Heart left ventricle (tissue), 13 donors: ENCODE results near the gene CHST1.

Experiments used
- CTCF ChIP-seq, 12 donors: fragments of 200-600 bp; sonication (generic) in 4 of 12; IDR thresholded peaks; one replicate each; pipeline versions ENCODE4 v1.5.0 to v1.8.0; 2018 to 2022; ENCODE audit warnings: antibody characterized with exemption in 12 of 12, mild to moderate bottlenecking in 5 of 12
- POLR2A ChIP-seq, 2 donors: fragments of 450-650 bp; IDR thresholded peaks; one replicate each; pipeline ENCODE4 v1.6.1; 2017; ENCODE audit warnings: antibody characterized with exemption in 2 of 2, mild to moderate bottlenecking in 2 of 2, moderate library complexity in 2 of 2
- donor health status: ischemic (EF 13 %, LVEDD 7.1; RV severe dilation, severe dysfunction).
- donor health status: DM: no; HTN: yes; CAD: no.
- donor health status: DM: no; HTN: no; CAD: no.
- donor health status: ischemic (EF 25% LVEDD 6.9; RV normal size, moderate dysfunction).
- donor health status: ischemic (EF 25% LVEDD 5.7; RV mildly dilated, moderate dysfunction).
- donor health status: ischemic (EF 35%, LVEDD 5.7; RV mildly dilated, moderate dysfunction).
- donor health status: nonischemic (EF 11% LVEDD 7.7; RV severe dilation, severe dysfunction).
- donor health status: DM: yes; HTN: yes; CAD: no.
- donor health status: PGD.
- donor health status: ischemic (EF 29% LVEDD 5.4; RV normal size, mild dysfunction).
- donor health status: nonischemic (EF 23%, LVEDD 6.1; RV moderate dilation, normal function).

GRCh38 chr11:45687836-45688235, 22.4 kb upstream of the CHST1 start:
- TF ChIP-seq CTCF (IDR thresholded peaks at IDR 0.05) (no peak), POLR2A (IDR thresholded peaks at IDR 0.05) (no peak)
